Endothelial cell of umbilical vein (primary cell): ENCODE results near the gene TMSB10. TPM values are rescaled to one million over a fixed set of nuclear protein-coding genes. Genes with fewer than 3 reads are reported as not detected.

Experiments
- BruUV-seq: library from RNA; stranded (reverse); fragments of 400-500 nt; replicated peaks from 2 replicates; lab custom pipeline; 2021; lab: Mats Ljungman, UMichigan
- CTCF ChIA-PET: fragments of 300-600, 350-600 bp; sonication (Branson Sonifier 250); formaldehyde crosslinking; loops from one replicate; lab custom pipeline; 2021; ENCODE audit warnings: antibody characterized with exemption, inconsistent platforms; lab: Charles Lee
- POLR2A ChIA-PET: fragments of 300-600, 350-600 bp; sonication (Branson Sonifier 250); formaldehyde crosslinking; loops from one replicate; lab custom pipeline; 2021; ENCODE audit warnings: antibody characterized with exemption, inconsistent platforms; lab: Charles Lee
- DNase-seq: peaks from one replicate; pipeline ENCODE4 v3.0.0-alpha.2; 2011; ENCODE audit warnings: low read depth, low spot score
- FAIRE-seq: peaks from 2 replicates; lab custom pipeline; 2011; peaks lifted over from hg19 to GRCh38; lab: Jason Lieb, UNC
- H2AFZ ChIP-seq: 2 replicates; pipeline ENCODE4 v1.6.0; 2012; ENCODE audit warnings: low read depth, low read length, control low read depth, inconsistent platforms
- H3K27ac ChIP-seq: 2 replicates; pipeline ENCODE4 v1.5.1; 2011; ENCODE audit warnings: low read depth, mild to moderate bottlenecking, control low read depth, low read length, moderate library complexity; ENCODE audit not compliant: insufficient read depth
- H3K27me3 ChIP-seq, 2 experiments: 2 replicates each; pipeline versions ENCODE4 v1.6.0 to v1.6.1; 2011; ENCODE audit warnings: low read length in 2 of 2, mixed read lengths in 1 of 2; ENCODE audit not compliant: control insufficient read depth in 2 of 2, insufficient read depth in 2 of 2
- H3K36me3 ChIP-seq, 2 experiments: 2 replicates in 1 of 2; 3 replicates in 1 of 2; pipeline ENCODE4 v1.5.1; 2011; ENCODE audit warnings: low read length in 2 of 2, mild to moderate bottlenecking in 1 of 2, moderate library complexity in 1 of 2; ENCODE audit not compliant: control insufficient read depth in 2 of 2, insufficient read depth in 2 of 2; ENCODE audit errors: extremely low read depth in 1 of 2
- H3K4me1 ChIP-seq: 3 replicates; pipeline ENCODE4 v1.5.1; 2011; ENCODE audit warnings: mild to moderate bottlenecking, low read length; ENCODE audit not compliant: control insufficient read depth, insufficient read depth; ENCODE audit errors: extremely low read depth
- H3K4me2 ChIP-seq: 2 replicates; pipeline ENCODE4 v1.6.1; 2011; ENCODE audit warnings: low read length, control low read depth, mixed read lengths; ENCODE audit not compliant: insufficient read depth
- H3K4me3 ChIP-seq, 3 experiments: fragments of 200-600 bp in 1 of 3; sonication (generic), shearing (Covaris generic) in 1 of 3; replicated peaks in 1 of 3; 2 replicates each; pipeline ENCODE4 v1.5.1; 2011 to 2016; ENCODE audit warnings: control low read depth in 3 of 3, low read length in 3 of 3, mild to moderate bottlenecking in 2 of 3, inconsistent platforms in 1 of 3, low read depth in 1 of 3, moderate library complexity in 1 of 3; ENCODE audit not compliant: insufficient read depth in 1 of 3
- H3K79me2 ChIP-seq: 2 replicates; pipeline ENCODE4 v1.6.0; 2012; ENCODE audit warnings: low read length, inconsistent platforms; ENCODE audit not compliant: control insufficient read depth, insufficient read depth
- H3K9ac ChIP-seq: replicated peaks from 2 replicates; pipeline ENCODE3; 2011; ENCODE audit warnings: low read length, control low read depth; ENCODE audit not compliant: insufficient read depth; ENCODE audit errors: extremely low read depth
- H3K9me1 ChIP-seq: replicated peaks from 3 replicates; pipeline ENCODE4 v1.6.0; 2011; ENCODE audit warnings: mild to moderate bottlenecking, low read length; ENCODE audit not compliant: control insufficient read depth, insufficient read depth; ENCODE audit errors: extremely low read depth
- H3K9me3 ChIP-seq: replicated peaks from 2 replicates; pipeline ENCODE4 v1.5.1; 2012; ENCODE audit warnings: low read length, inconsistent platforms; ENCODE audit not compliant: control insufficient read depth, insufficient read depth
- H4K20me1 ChIP-seq: replicated peaks from 2 replicates; pipeline ENCODE3; 2011; ENCODE audit warnings: mild to moderate bottlenecking, low read length; ENCODE audit not compliant: control insufficient read depth, insufficient read depth; ENCODE audit errors: extremely low read depth
- CTCF ChIP-seq, 2 donors: IDR thresholded peaks; 1 replicate in 1 of 2; 2 replicates in 1 of 2; pipeline ENCODE4 v1.5.1; 2011; ENCODE audit warnings: low read length in 2 of 2, mild to moderate bottlenecking in 2 of 2, moderate library complexity in 2 of 2, control low read depth in 1 of 2, inconsistent platforms in 1 of 2, low read depth in 1 of 2; ENCODE audit not compliant: insufficient read depth in 1 of 2; ENCODE audit errors: extremely low read depth in 1 of 2
- EZH2 ChIP-seq: IDR thresholded peaks from 2 replicates; pipeline ENCODE4 v1.6.1; 2012; ENCODE audit warnings: borderline replicate concordance, low read depth, mild to moderate bottlenecking, moderate library complexity, low read length, inconsistent platforms; ENCODE audit not compliant: severe bottlenecking
- FOS ChIP-seq: IDR thresholded peaks from 2 replicates; pipeline ENCODE4 v1.6.1; 2011; ENCODE audit warnings: mild to moderate bottlenecking, low read length, moderate library complexity, borderline replicate concordance; ENCODE audit not compliant: insufficient read depth
- GATA2 ChIP-seq: IDR thresholded peaks from 2 replicates; pipeline ENCODE4 v1.7.0; 2011; ENCODE audit warnings: low read depth, mild to moderate bottlenecking, moderate library complexity, mixed read lengths, low read length; ENCODE audit not compliant: insufficient read length, insufficient read depth
- JUN ChIP-seq: IDR thresholded peaks from 2 replicates; pipeline ENCODE4 v1.6.1; 2011; ENCODE audit warnings: borderline replicate concordance, low read depth; ENCODE audit not compliant: insufficient read length, insufficient read depth
- MAX ChIP-seq: IDR thresholded peaks from 2 replicates; pipeline ENCODE4 v1.6.1; 2011; ENCODE audit not compliant: insufficient read depth, insufficient read length
- MYC ChIP-seq: IDR thresholded peaks from one replicate; pipeline ENCODE4 v1.6.1; 2011; ENCODE audit warnings: mild to moderate bottlenecking, low read depth, low read length
- POLR2A ChIP-seq: IDR thresholded peaks from 2 replicates; pipeline ENCODE4 v1.6.1; 2012; ENCODE audit warnings: low read depth, mild to moderate bottlenecking, control low read depth, low read length
- POLR2AphosphoS5 ChIP-seq: IDR thresholded peaks from 2 replicates; pipeline ENCODE4 v1.6.1; 2012; ENCODE audit warnings: low read depth, mild to moderate bottlenecking, control low read depth, low read length, moderate library complexity; ENCODE audit not compliant: insufficient read depth
- dilution Hi-C: fragments of 300-500 bp; cut with MboI; formaldehyde crosslinking; loops from one replicate; pipeline ENCODE4 v1.15.0; 2019; ENCODE audit warnings: low sequenced_read_pairs; ENCODE audit not compliant: extremely low pct_ligation_motif_present
- intact Hi-C: fragments of 100-400 bp; cut with micrococcal nuclease; formaldehyde crosslinking; loops from one replicate; pipeline ENCODE4 v1.10.0; 2022
- polyA plus RNA-seq, 4 experiments: library from polyadenylated mRNA; depleted of rRNA in 3 of 4; stranded (reverse) in 3 of 4; unstranded in 1 of 4; fragments of >200 nt; gene quantifications; 2 replicates each; pipeline versions ENCODE4 v1.2.1 to v1.2.3, GENCODE V29; 2011 to 2012; ENCODE audit warnings: missing spikeins in 1 of 4
- total RNA-seq: library from RNA; stranded (reverse); gene quantifications from 2 replicates; pipeline ENCODE4 v1.2.3, GENCODE V29; 2021

Gene TMSB10
- total and polyA plus RNA-seq, 2 donors (not counting 3 experiments of a cell fraction or from before 2014, with no cell fraction given), result 2,774 to 4,015 TPM

- peak overlapping the region; percentile 37 for H3K4me2 ChIP-seq
- peak overlapping the region in 1 of 3 experiments; percentile 21 for H3K4me3 ChIP-seq
- H3K27ac ChIP-seq, result no peak overlapping the region
- H3K9me1 ChIP-seq, result no peaks in the 10 kb centered on the region
- dilution Hi-C loops, result no loop called here
- H3K9ac ChIP-seq, result no peak overlapping the region
- CTCF ChIA-PET, result interaction anchor here (1.4 to 3.2 kb wide), 2 partner anchors 45 to 139 kb away, joined by 5 to 23 read pairs; no protein-coding TSS in a partner anchor
- no peaks in the 10 kb centered on the region for H3K36me3 ChIP-seq
- no peaks in the 10 kb centered on the region for H4K20me1 ChIP-seq
- POLR2A ChIA-PET, result no interaction called here
- peak overlapping the region; percentile 12 for H2AFZ ChIP-seq
- TF ChIP-seq MYC (no peak), EZH2 (no peak), GATA2 (no peak), POLR2AphosphoS5 (no peak), MAX (no peak), JUN (no peak), POLR2A (no peak), FOS (no peak), CTCF (IDR thresholded peaks at IDR 0.05; ENCODE audit: extremely low read depth in 1 of 2, insufficient read depth in 1 of 2, low read depth in 1 of 2, low read length in 2 of 2) (no peak)
- intact Hi-C loops, result loop anchor here (5.0 kb wide), 2 partner anchors 238 to 423 kb away; partner anchors contain the start of gene SUCLG1
- FAIRE-seq (no peak), DNase-seq (no peak)
- no TSS peak for BruUV-seq
- no peaks in the 10 kb centered on the region for H3K9me3 ChIP-seq
- H3K4me1 ChIP-seq, result peaks cover 16% of the 10 kb centered on the region
- H3K79me2 ChIP-seq, result no peaks in the 10 kb centered on the region
- H3K27me3 ChIP-seq, result peaks cover 41 to 42% of the 10 kb centered on the region in 2 experiments
These were observed 25.1 kb upstream of the TMSB10 start for GRCh38 chr2:84880395-84880644.
